HEK293T (cell line): ENCODE data around the gene ACTN2.

ENCODE experiments used
- CTCF ChIA-PET: fragments of 350-600 bp; formaldehyde crosslinking; extraction: SDS; loops from one replicate; lab custom pipeline; 2021; ENCODE audit warnings: antibody characterized with exemption, inconsistent platforms; lab: Yijun Ruan, JAX
- POLR2A ChIA-PET: fragments of 350-600 bp; formaldehyde crosslinking; extraction: SDS; loops from one replicate; lab custom pipeline; 2020; ENCODE audit warnings: antibody characterized with exemption, inconsistent platforms; lab: Yijun Ruan, JAX
- DNase-seq: peaks from one replicate; pipeline ENCODE4 v3.0.0; 2012; ENCODE audit warnings: mixed read lengths; ENCODE audit errors: extremely low spot score
- ARNT ChIP-seq: fragments of 450-650 bp; IDR thresholded peaks from 2 replicates; pipeline ENCODE4 v1.6.1; 2017; ENCODE audit warnings: mild to moderate bottlenecking
- BHLHE40 ChIP-seq: fragments of 450-650 bp; IDR thresholded peaks from 2 replicates; pipeline ENCODE4 v1.6.1; 2016; ENCODE audit warnings: mild to moderate bottlenecking, moderate library complexity, borderline replicate concordance
- CTBP1 ChIP-seq: fragments of 450-650 bp; IDR thresholded peaks from 2 replicates; pipeline ENCODE4 v1.6.1; 2016; ENCODE audit warnings: borderline replicate concordance
- ELF4 ChIP-seq: fragments of 450-650 bp; IDR thresholded peaks from 2 replicates; pipeline ENCODE4 v1.6.1; 2017; ENCODE audit warnings: antibody characterized with exemption
- FOXA1 ChIP-seq: fragments of 450-650 bp; IDR thresholded peaks from 2 replicates; pipeline ENCODE4 v1.6.1; 2016; ENCODE audit warnings: mild to moderate bottlenecking
- FOXK2 ChIP-seq: fragments of 450-650 bp; IDR thresholded peaks from 2 replicates; pipeline ENCODE4 v1.6.1; 2016; ENCODE audit warnings: mild to moderate bottlenecking
- FOXM1 ChIP-seq: fragments of 450-650 bp; IDR thresholded peaks from 2 replicates; pipeline ENCODE4 v1.6.1; 2017; ENCODE audit warnings: mild to moderate bottlenecking, borderline replicate concordance
- HDGF ChIP-seq: fragments of 450-650 bp; IDR thresholded peaks from 2 replicates; pipeline ENCODE4 v1.6.1; 2017; ENCODE audit warnings: antibody characterized with exemption, borderline replicate concordance
- L3MBTL2 ChIP-seq: fragments of 450-650 bp; conservative IDR thresholded peaks from 2 replicates; pipeline ENCODE4 v1.6.1; 2016; ENCODE audit warnings: mild to moderate bottlenecking
- LEF1 ChIP-seq: fragments of 450-650 bp; IDR thresholded peaks from 2 replicates; pipeline ENCODE4 v1.6.1; 2017; ENCODE audit warnings: mild to moderate bottlenecking, borderline replicate concordance
- NFRKB ChIP-seq: fragments of 450-650 bp; IDR thresholded peaks from 2 replicates; pipeline ENCODE4 v1.6.1; 2016; ENCODE audit warnings: mild to moderate bottlenecking, moderate library complexity
- PKNOX1 ChIP-seq: fragments of 450-650 bp; IDR thresholded peaks from 2 replicates; pipeline ENCODE4 v1.6.1; 2016
- SP1 ChIP-seq: fragments of 450-650 bp; IDR thresholded peaks from 2 replicates; pipeline ENCODE4 v1.6.1; 2017
- SUZ12 ChIP-seq: fragments of 450-650 bp; IDR thresholded peaks from 2 replicates; pipeline ENCODE4 v1.6.1; 2016; ENCODE audit warnings: mild to moderate bottlenecking
- TARDBP ChIP-seq: fragments of 450-650 bp; IDR thresholded peaks from 2 replicates; pipeline ENCODE4 v1.6.1; 2016
- ZNF384 ChIP-seq: fragments of 450-650 bp; IDR thresholded peaks from 2 replicates; pipeline ENCODE4 v1.6.1; 2016

ACTN2 gene

GRCh38 chr1:236733653-236734052 lies 47.4 kb downstream of the ACTN2 start:
- no peak for TF ChIP-seq SUZ12
- TF ChIP-seq TARDBP, result no peak
- TF ChIP-seq L3MBTL2, result no peak
- TF ChIP-seq ELF4, result no peak
- no peak for TF ChIP-seq HDGF
- no peak for TF ChIP-seq LEF1
- no peak for TF ChIP-seq ZNF384
- TF ChIP-seq FOXM1, result no peak
- ChIA-PET CTCF (no interaction called here), POLR2A (no interaction called here)
- DNase-seq, result no peak

GRCh38 chr1:236734141-236734765 lies 48.0 kb downstream of the ACTN2 start:
- no peak for DNase-seq
- ChIA-PET POLR2A (no interaction called here), CTCF (no interaction called here)
- TF ChIP-seq ELF4, result no peak
- no peak for TF ChIP-seq LEF1
- no peak for TF ChIP-seq L3MBTL2
- TF ChIP-seq FOXA1, result no peak
- no peak for TF ChIP-seq ARNT
- TF ChIP-seq TARDBP, result no peak
- TF ChIP-seq BHLHE40, result no peak
- TF ChIP-seq FOXK2, result no peak
- TF ChIP-seq SP1, result no peak
- no peak for TF ChIP-seq ZNF384
- no peak for TF ChIP-seq PKNOX1
- no peak for TF ChIP-seq FOXM1
- no peak for TF ChIP-seq CTBP1
- no peak for TF ChIP-seq HDGF
- no peak for TF ChIP-seq NFRKB
- no peak for TF ChIP-seq SUZ12

- POLR2A ChIA-PET, result no interaction called here
- DNase-seq, result no peak
- TF ChIP-seq TARDBP, result no peak
- TF ChIP-seq NFRKB, result no peak
- no peak for TF ChIP-seq L3MBTL2
- TF ChIP-seq CTBP1, result no peak
- TF ChIP-seq SP1, result no peak
- no peak for TF ChIP-seq ELF4
- no peak for TF ChIP-seq FOXK2
- CTCF ChIA-PET, result no interaction called here
Measured at GRCh38 chr1:236736761-236737160, 50.5 kb downstream of the ACTN2 start.

GRCh38 chr1:236741753-236742152 lies 55.5 kb downstream of the ACTN2 start:
- CTCF ChIA-PET, result no interaction called here

GRCh38 chr1:236742421-236743160 lies 56.3 kb downstream of the ACTN2 start:
- POLR2A ChIA-PET, result no interaction called here
- no peak for TF ChIP-seq BHLHE40
- no peak for TF ChIP-seq SP1
- no peak for TF ChIP-seq ELF4
- TF ChIP-seq TARDBP, result no peak
- no peak for TF ChIP-seq SUZ12
- TF ChIP-seq FOXA1, result no peak
- DNase-seq, result no peak
- CTCF ChIA-PET, result no interaction called here

More at GRCh38 chr1:236741753-236742152, 55.5 kb downstream of the ACTN2 start:
- POLR2A ChIA-PET, result no interaction called here
- TF ChIP-seq PKNOX1 (no peak), TARDBP (no peak), ZNF384 (no peak), LEF1 (no peak), ELF4 (no peak), NFRKB (no peak), CTBP1 (no peak), HDGF (no peak), FOXA1 (no peak), L3MBTL2 (no peak), FOXK2 (no peak), ARNT (no peak), SP1 (no peak), SUZ12 (no peak), FOXM1 (no peak), BHLHE40 (no peak)
- no peak for DNase-seq

GRCh38 chr1:236744533-236744932 lies 58.2 kb downstream of the ACTN2 start:
- ChIA-PET POLR2A (no interaction called here), CTCF (no interaction called here)
- TF ChIP-seq LEF1, result no peak
- TF ChIP-seq FOXM1, result no peak
- TF ChIP-seq TARDBP, result no peak
- no peak for TF ChIP-seq FOXA1
- no peak for TF ChIP-seq HDGF
- TF ChIP-seq PKNOX1, result no peak
- no peak for TF ChIP-seq ZNF384
- TF ChIP-seq SUZ12, result no peak
- TF ChIP-seq L3MBTL2, result no peak
- no peak for TF ChIP-seq FOXK2
- TF ChIP-seq BHLHE40, result no peak
- TF ChIP-seq ARNT, result no peak
- no peak for TF ChIP-seq SP1
- TF ChIP-seq CTBP1, result no peak
- TF ChIP-seq ELF4, result no peak
- no peak for TF ChIP-seq NFRKB

More at GRCh38 chr1:236744533-236744932, 58.2 kb downstream of the ACTN2 start:
- DNase-seq, result no peak
